ENCODE data around the gene UBE2R2.

Gene UBE2R2

GRCh38 chr9:33908114-33908513 lies 91.2 kb downstream of the UBE2R2 start:
- H3K4me3 ChIP-seq = no peak overlapping the region
- TF ChIP-seq, protein P1, sequence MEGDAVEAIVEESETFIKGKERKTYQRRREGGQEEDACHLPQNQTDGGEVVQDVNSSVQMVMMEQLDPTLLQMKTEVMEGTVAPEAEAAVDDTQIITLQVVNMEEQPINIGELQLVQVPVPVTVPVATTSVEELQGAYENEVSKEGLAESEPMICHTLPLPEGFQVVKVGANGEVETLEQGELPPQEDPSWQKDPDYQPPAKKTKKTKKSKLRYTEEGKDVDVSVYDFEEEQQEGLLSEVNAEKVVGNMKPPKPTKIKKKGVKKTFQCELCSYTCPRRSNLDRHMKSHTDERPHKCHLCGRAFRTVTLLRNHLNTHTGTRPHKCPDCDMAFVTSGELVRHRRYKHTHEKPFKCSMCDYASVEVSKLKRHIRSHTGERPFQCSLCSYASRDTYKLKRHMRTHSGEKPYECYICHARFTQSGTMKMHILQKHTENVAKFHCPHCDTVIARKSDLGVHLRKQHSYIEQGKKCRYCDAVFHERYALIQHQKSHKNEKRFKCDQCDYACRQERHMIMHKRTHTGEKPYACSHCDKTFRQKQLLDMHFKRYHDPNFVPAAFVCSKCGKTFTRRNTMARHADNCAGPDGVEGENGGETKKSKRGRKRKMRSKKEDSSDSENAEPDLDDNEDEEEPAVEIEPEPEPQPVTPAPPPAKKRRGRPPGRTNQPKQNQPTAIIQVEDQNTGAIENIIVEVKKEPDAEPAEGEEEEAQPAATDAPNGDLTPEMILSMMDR (IDR thresholded peaks at IDR 0.05) = no peak
- no peak for DNase-seq (ENCODE audit: low spot score)
- no peak overlapping the region for H3K27ac ChIP-seq

DNA sequence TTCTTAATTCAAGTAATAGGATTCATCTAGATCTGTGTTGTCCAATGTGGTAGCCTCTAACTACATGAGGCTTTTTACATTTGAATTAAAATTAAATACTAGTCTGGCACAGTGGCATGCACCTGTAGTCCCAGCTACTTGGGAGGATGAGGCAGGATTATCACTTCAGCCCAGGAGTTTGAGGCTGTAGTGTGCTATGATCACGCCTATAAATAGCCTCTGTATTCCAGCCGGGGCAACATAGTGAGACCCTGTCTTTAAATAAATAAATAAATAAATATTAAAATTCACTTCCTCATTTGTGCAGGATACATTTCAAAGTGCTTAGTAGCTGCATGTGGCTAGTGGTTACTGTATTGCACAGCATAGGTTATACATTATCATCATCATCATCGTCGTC lies 91.8 kb downstream of the UBE2R2 start:
- no peak overlapping the region for H3K27ac ChIP-seq
- no peak overlapping the region for H3K4me3 ChIP-seq
- TF ChIP-seq, protein P1 (IDR thresholded peaks at IDR 0.05) = no peak
- no peak for DNase-seq (ENCODE audit: low spot score)

GRCh38 chr9:33913541-33913940 lies 96.6 kb downstream of the UBE2R2 start:
- Histone ChIP-seq H3K4me3 (no peak overlapping the region), H3K27ac (no peak overlapping the region)
- DNase-seq (ENCODE audit: low spot score) = no peak
- TF ChIP-seq, protein P1 (IDR thresholded peaks at IDR 0.05) = no peak

DNA sequence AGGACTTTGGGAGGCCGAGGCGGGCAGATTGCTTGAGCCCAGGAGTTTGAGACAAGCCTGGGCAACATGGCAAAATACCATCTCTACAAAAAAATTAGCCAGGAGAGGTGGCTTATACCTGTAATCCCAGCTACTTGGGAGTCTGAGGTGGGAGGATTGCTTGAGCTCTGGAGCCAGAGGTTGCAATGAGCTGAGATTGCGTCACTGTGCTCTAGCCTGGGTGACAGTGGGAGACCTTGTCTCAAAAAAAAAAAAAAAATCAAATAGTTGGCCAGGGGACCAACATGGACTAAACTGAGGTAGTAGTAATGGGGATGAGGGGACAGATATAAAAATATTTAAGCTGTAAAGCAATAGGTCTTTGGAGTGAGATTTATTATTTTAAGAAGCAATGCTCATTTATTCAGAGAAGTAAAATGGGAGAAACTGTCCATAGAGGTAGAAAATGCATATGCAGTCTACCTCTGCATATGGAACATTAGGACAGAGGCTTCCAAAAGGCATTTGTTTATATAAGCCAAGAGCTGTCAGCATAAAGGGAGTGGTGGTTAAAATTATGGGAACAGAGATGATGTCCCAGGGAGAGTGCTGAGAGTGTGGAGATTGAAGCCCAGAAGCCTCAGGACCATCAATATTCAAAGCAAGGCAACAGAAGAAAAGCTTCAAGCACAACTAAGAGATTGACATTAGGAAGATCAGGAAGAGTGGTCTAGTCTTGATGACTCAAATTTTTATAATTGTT lies 98.1 kb downstream of the UBE2R2 start:
- TF ChIP-seq, protein P1 (IDR thresholded peaks at IDR 0.05) = no peak
- DNase-seq (ENCODE audit: low spot score) = no peak

GRCh38 chr9:33917036-33917435 lies 100.1 kb downstream of the UBE2R2 start:
- Histone ChIP-seq H3K27ac (no peak overlapping the region), H3K4me3 (no peak overlapping the region)
- TF ChIP-seq, protein P1 (IDR thresholded peaks at IDR 0.05) = no peak
- no peak for DNase-seq (ENCODE audit: low spot score)

More for the DNA sequence above, 98.1 kb downstream of the UBE2R2 start:
- Histone ChIP-seq H3K27ac (no peak overlapping the region), H3K4me3 (no peak overlapping the region)

- TF ChIP-seq, protein P1 (IDR thresholded peaks at IDR 0.05) = no peak
- no peak for DNase-seq (ENCODE audit: low spot score)
- H3K27ac ChIP-seq = no peak overlapping the region
- no peak overlapping the region for H3K4me3 ChIP-seq
These were observed 102.4 kb downstream of the UBE2R2 start for GRCh38 chr9:33919276-33919897.

Measured in coronary artery (tissue), 2 donors.